Psoas muscle (tissue), 8 donors: ENCODE results near the gene TJP3. TPM values are rescaled to one million over a fixed set of nuclear protein-coding genes. Genes with fewer than 3 reads are reported as not detected.

Experiments
- ATAC-seq, 4 donors: fragments of 200-7000 bp; cut with Tn5 transposase; one replicate each; pipeline ENCODE4 v1.9.1; 2020; ENCODE audit warnings: moderate library complexity in 3 of 4, mild to moderate bottlenecking in 2 of 4
- DNase-seq, 2 donors: peaks; one replicate each; pipeline ENCODE4 v3.0.0-alpha.2; 2020
- H3K27ac ChIP-seq: fragments of 200-600 bp; one replicate; pipeline ENCODE4 v1.8.0; 2022
- H3K27me3 ChIP-seq, 3 donors: fragments of 200-600 bp in 1 of 3; one replicate each; pipeline versions ENCODE4 v1.6.1 to v1.8.0; 2013 to 2022; ENCODE audit warnings: low read length in 2 of 3, mild to moderate bottlenecking in 2 of 3, moderate library complexity in 1 of 3; ENCODE audit not compliant: insufficient read depth in 3 of 3
- H3K36me3 ChIP-seq, 2 donors: fragments of 200-600 bp in 1 of 2; one replicate each; pipeline versions ENCODE4 v1.6.1 to v1.8.0; 2013 to 2022; ENCODE audit warnings: low read depth in 1 of 2, mild to moderate bottlenecking in 1 of 2, moderate library complexity in 1 of 2; ENCODE audit not compliant: insufficient read depth in 1 of 2
- H3K4me1 ChIP-seq: fragments of 200-600 bp; one replicate; pipeline ENCODE4 v1.8.0; 2022
- H3K4me3 ChIP-seq: fragments of 200-600 bp; one replicate; pipeline ENCODE4 v1.8.0; 2022; ENCODE audit warnings: mild to moderate bottlenecking
- H3K9me3 ChIP-seq: fragments of 200-600 bp; one replicate; pipeline ENCODE4 v1.8.0; 2022
- WGBS, 3 donors: extraction: QIAGEN DNeasy Blood & Tissue Kit; methylation state at CpG; one replicate each; pipeline versions ENCODE4 v1.1.6 to v1.1.7; 2013; 5-methylcytosine and 5-hydroxymethylcytosine counted together
- intact Hi-C, 2 donors: fragments of 100-400 bp; cut with DNase I; formaldehyde crosslinking; loops; one replicate each; pipeline versions ENCODE4 v1.11.0 to v1.14.2; 2022
- long read RNA-seq, 2 donors: library from polyadenylated mRNA; unstranded; transcript quantifications; one replicate each; pipeline ENCODE4 v2.0.0, GENCODE V29; 2021
- polyA plus RNA-seq, 3 donors: library from polyadenylated mRNA; stranded (reverse); fragments of 200-250 nt; gene quantifications; one replicate each; pipeline ENCODE4 v1.2.3, GENCODE V29; 2013
- total RNA-seq, 4 donors: library from RNA; stranded (reverse); fragmentation: NEBNext Ultra II Directional in 2 of 4; extraction: Animal tissue kit (Norgen Biotek cat#: 25700) in 2 of 4; gene quantifications; one replicate each; pipeline versions ENCODE4 v1.2.1 to v1.2.4, GENCODE V29; 2021 to 2023
- TF ChIP-seq, protein P1 (sequence below): fragments of 200-600 bp; IDR thresholded peaks from one replicate; pipeline ENCODE4 v1.8.0; 2022; ENCODE audit warnings: antibody characterized with exemption
- donor health status: healthy with polysubstance abuse.
- donor health status: DM: no; HTN: no; CAD: no; lungs with moderate emphysema.
- donor health status: Bipolar disorder and iron deficiency.
- donor health status: healthy.
- donor health status: DM: yes; HTN: yes; CAD: no.
- donor health status: DM: no; HTN: no; CAD: no.
- donor health status: DM: no; HTN: no; CAD: no.
- donor health status: DM: yes; HTN: yes; CAD: no.

The TJP3 gene, protein sequence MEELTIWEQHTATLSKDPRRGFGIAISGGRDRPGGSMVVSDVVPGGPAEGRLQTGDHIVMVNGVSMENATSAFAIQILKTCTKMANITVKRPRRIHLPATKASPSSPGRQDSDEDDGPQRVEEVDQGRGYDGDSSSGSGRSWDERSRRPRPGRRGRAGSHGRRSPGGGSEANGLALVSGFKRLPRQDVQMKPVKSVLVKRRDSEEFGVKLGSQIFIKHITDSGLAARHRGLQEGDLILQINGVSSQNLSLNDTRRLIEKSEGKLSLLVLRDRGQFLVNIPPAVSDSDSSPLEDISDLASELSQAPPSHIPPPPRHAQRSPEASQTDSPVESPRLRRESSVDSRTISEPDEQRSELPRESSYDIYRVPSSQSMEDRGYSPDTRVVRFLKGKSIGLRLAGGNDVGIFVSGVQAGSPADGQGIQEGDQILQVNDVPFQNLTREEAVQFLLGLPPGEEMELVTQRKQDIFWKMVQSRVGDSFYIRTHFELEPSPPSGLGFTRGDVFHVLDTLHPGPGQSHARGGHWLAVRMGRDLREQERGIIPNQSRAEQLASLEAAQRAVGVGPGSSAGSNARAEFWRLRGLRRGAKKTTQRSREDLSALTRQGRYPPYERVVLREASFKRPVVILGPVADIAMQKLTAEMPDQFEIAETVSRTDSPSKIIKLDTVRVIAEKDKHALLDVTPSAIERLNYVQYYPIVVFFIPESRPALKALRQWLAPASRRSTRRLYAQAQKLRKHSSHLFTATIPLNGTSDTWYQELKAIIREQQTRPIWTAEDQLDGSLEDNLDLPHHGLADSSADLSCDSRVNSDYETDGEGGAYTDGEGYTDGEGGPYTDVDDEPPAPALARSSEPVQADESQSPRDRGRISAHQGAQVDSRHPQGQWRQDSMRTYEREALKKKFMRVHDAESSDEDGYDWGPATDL
- 1 to 10 TPM in 1 of 4 donors, under 1 TPM in 2, not detected in 1; 0.49 to 2.7 (median 0.99) TPM for total RNA-seq
- polyA plus RNA-seq: under 1 TPM; 0.21 to 0.46 (median 0.32) TPM
- long read RNA-seq, donor 1, partial matches to known transcripts: 2 of 5 reads
- long read RNA-seq, donor 1, other reads (novel, unspliced or antisense): 0 of 5 reads
- long read RNA-seq, donor 2, partial matches to known transcripts: 3 of 3 reads
- long read RNA-seq, donor 2, other reads (novel, unspliced or antisense): 0 of 3 reads

DNA sequence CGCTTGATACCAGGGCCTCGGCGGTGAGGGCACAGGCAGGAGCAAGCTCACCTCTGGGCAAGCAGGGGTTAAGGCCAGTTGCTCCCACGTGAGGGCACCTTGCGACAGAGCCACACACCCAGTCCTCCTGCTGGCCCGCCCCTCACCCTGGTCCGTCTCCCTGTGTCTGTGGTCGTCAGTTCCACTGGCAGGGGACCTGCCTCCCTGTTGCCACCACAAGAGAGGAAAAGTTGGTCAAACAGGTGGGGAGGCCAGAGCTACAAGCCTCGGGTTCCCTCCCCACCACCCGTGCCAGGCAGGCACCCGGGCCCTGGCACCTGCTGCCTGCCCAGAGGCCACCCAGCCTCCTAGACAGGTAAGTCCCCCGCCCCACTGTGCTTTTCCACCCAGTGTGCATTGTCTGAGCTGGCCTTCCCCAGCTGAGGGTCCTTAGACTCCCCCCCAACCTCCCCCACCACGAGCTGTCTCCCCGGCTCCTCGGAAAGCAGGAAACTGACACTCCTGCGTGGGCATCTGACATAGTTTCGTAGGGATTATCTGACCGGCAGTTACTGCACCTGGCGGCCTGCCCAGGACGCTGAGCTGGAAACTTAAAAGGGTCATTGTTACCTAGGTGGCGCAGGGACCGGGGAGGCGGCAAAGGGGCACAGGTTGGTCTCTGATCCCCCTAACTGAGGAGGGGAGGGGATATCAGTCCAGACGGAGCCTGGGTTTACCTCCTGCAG, at the start of gene TJP3:
Gene TJP3, plus strand, starts transcription at position 178 of the 725 bp plus-strand sequence. CDS start 20,049 bp downstream, outside the sequence.
- ATAC-seq (peak; percentile 57 to 82 (median 78)), DNase-seq (peak in 1 of 2 donors; percentile 67)
- Histone ChIP-seq H3K4me3 (peak within 1 kb of the TSS; percentile 51), H3K27me3 (no peaks in the 10 kb centered on the region), H3K9me3 (no peaks in the 10 kb centered on the region), H3K27ac (no peak within 1 kb of the TSS), H3K4me1 (peaks cover 4% of the 10 kb centered on the region), H3K36me3 (no peaks in the 10 kb centered on the region)
- WGBS, 3 donors: 17 to 23% (median 22%) methylated on average over 23 to 24 of the region's 24 CpGs
- TF ChIP-seq, protein P1, sequence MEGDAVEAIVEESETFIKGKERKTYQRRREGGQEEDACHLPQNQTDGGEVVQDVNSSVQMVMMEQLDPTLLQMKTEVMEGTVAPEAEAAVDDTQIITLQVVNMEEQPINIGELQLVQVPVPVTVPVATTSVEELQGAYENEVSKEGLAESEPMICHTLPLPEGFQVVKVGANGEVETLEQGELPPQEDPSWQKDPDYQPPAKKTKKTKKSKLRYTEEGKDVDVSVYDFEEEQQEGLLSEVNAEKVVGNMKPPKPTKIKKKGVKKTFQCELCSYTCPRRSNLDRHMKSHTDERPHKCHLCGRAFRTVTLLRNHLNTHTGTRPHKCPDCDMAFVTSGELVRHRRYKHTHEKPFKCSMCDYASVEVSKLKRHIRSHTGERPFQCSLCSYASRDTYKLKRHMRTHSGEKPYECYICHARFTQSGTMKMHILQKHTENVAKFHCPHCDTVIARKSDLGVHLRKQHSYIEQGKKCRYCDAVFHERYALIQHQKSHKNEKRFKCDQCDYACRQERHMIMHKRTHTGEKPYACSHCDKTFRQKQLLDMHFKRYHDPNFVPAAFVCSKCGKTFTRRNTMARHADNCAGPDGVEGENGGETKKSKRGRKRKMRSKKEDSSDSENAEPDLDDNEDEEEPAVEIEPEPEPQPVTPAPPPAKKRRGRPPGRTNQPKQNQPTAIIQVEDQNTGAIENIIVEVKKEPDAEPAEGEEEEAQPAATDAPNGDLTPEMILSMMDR: no peak
- intact Hi-C loops: loop anchor here in 1 of 2 donors (10.0 kb wide), 1 partner anchor 154 kb away; the partner anchor contains the start of gene MFSD12

DNA sequence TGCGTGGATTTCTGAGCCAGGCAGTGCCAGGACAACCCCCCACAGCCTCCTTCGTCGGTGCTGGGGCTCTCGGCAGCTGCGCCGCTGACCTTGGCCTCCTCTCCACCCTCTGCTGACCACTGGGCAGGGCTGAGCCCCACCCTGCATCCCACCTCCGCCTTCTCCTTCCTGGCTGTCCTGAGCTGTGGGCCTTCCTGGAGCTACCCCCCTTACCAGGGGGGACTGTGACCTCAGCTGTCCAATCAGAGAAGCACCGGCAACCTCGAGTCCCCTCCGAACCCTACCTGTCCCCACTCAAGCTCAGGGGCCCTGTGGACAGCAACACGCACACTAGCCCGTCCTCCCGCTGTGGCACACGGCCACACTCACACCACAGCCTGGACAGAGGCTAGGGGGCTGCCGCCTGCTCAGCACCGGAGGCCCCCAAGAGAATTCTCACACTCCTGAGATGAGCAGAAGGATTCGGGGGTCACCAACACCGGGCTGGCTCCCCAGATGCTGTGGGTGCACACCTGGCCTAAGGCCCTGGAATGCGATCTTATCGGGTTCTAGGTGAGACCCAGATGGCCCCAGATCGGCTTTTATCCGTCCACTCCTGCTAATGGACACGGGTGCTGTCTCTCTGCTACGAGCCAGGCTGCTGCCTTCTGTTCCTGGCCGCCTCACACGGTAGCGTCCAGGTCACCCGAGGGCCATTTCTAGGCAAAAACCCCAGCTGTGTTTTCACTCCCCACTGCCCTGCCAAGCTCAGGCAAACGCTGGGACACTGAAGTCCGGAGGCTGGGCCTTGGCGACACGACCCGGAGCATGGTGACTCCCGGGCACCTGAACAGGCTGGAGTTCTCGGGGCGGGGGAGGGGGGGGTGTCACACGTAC, 49.1 kb upstream of the TJP3 start:
- TF ChIP-seq, protein P1: no peak
- DNase-seq (no peak), ATAC-seq (no peak)
- Histone ChIP-seq H3K27me3 (no peaks in the 10 kb centered on the region), H3K27ac (no peak overlapping the region), H3K4me3 (no peak overlapping the region), H3K4me1 (no peaks in the 10 kb centered on the region), H3K36me3 (peaks cover 0 to 69% of the 10 kb centered on the region in 2 donors), H3K9me3 (no peaks in the 10 kb centered on the region)
- 83 to 89% (median 85%) methylated on average over 37 of the region's 37 CpGs for WGBS, 3 donors
- intact Hi-C loops: no loop called here

DNA sequence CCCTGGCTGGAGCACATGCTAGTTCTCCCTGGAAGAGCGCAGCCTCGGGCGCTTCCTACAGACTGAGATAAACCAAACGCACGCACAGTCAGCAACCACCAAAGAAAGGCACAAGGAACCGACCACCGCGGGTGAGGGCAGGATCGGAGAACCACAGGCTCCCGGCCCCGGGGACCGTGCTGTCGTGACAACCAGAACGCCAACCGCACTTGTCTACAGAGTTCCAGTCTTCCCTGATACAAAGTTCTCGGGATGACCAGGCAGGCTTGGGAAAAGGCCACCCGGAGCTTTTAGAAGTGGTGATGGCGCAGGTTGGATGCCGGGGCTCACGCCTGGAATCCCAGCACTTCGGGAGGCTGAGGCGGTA, 48.5 kb upstream of the TJP3 start:
- 91 to 97% (median 91%) methylated on average over 22 of the region's 22 CpGs for WGBS, 3 donors
- H3K36me3 ChIP-seq: peaks cover 0 to 75% of the 10 kb centered on the region in 2 donors
- DNase-seq: no peak
- no peaks in the 10 kb centered on the region for H3K9me3 ChIP-seq
- H3K4me1 ChIP-seq: no peaks in the 10 kb centered on the region
- ATAC-seq: no peak
- H3K27me3 ChIP-seq: no peaks in the 10 kb centered on the region
- intact Hi-C loops: no loop called here
- no peak overlapping the region for H3K27ac ChIP-seq
- no peak overlapping the region for H3K4me3 ChIP-seq
- TF ChIP-seq, protein P1: no peak
